Activated naive CD4-positive, alpha-beta T cell treated with anti-CD3 and anti-CD28 coated beads, Interleukin-2, amount 10 ng/mL, durations not matched to agents 7 days and 5 days (primary cell): ENCODE measurements around the gene DYNC2H1.

Experiments used
- CTCF ChIA-PET: fragments of 350-600 bp; sonication (Branson Sonifier 250); formaldehyde crosslinking; loops from one replicate; lab custom pipeline; 2021; ENCODE audit warnings: antibody characterized with exemption; lab: Charles Lee
- DNase-seq: peaks from one replicate; pipeline ENCODE4 v3.0.0-alpha.2; 2020
- H3K27ac Mint-ChIP-seq: one replicate; pipeline ENCODE4 v1.8.0; 2021; ENCODE audit warnings: mild to moderate bottlenecking, moderate library complexity, mixed read lengths
- H3K27me3 Mint-ChIP-seq: one replicate; pipeline ENCODE4 v1.8.0; 2021; ENCODE audit warnings: mild to moderate bottlenecking, mixed read lengths
- H3K36me3 Mint-ChIP-seq: one replicate; pipeline ENCODE4 v1.8.0; 2021; ENCODE audit warnings: mixed read lengths
- H3K4me1 Mint-ChIP-seq: one replicate; pipeline ENCODE4 v1.8.0; 2021; ENCODE audit warnings: mixed read lengths
- H3K4me3 Mint-ChIP-seq: one replicate; pipeline ENCODE4 v1.8.0; 2021; ENCODE audit warnings: mild to moderate bottlenecking, moderate library complexity, mixed read lengths
- H3K9me3 Mint-ChIP-seq: one replicate; pipeline ENCODE4 v1.8.0; 2021; ENCODE audit warnings: mixed read lengths

DYNC2H1 gene

GRCh38 chr11:103491777-103492176 lies 382.6 kb downstream of the DYNC2H1 start:
- no peaks in the 10 kb centered on the region for H3K36me3 Mint-ChIP-seq
- DNase-seq = no peak
- no peaks in the 10 kb centered on the region for H3K9me3 Mint-ChIP-seq
- CTCF ChIA-PET = no interaction called here
- no peak overlapping the region for H3K27ac Mint-ChIP-seq
- H3K4me1 Mint-ChIP-seq = no peaks in the 10 kb centered on the region
- H3K27me3 Mint-ChIP-seq = no peaks in the 10 kb centered on the region
- no peak overlapping the region for H3K4me3 Mint-ChIP-seq

GRCh38 chr11:103494491-103494890 lies 385.3 kb downstream of the DYNC2H1 start:
- H3K4me3 Mint-ChIP-seq = no peak overlapping the region
- CTCF ChIA-PET = no interaction called here
- no peak for DNase-seq
- H3K36me3 Mint-ChIP-seq = no peaks in the 10 kb centered on the region
- H3K4me1 Mint-ChIP-seq = no peaks in the 10 kb centered on the region
- no peaks in the 10 kb centered on the region for H3K27me3 Mint-ChIP-seq
- no peaks in the 10 kb centered on the region for H3K9me3 Mint-ChIP-seq
- H3K27ac Mint-ChIP-seq = no peak overlapping the region

GRCh38 chr11:103497268-103497667 lies 388.0 kb downstream of the DYNC2H1 start:
- H3K4me1 Mint-ChIP-seq = no peaks in the 10 kb centered on the region
- CTCF ChIA-PET = no interaction called here

GRCh38 chr11:103499710-103500340 lies 390.6 kb downstream of the DYNC2H1 start:
- Mint-ChIP-seq H3K4me1 (no peaks in the 10 kb centered on the region), H3K27ac (no peak overlapping the region), H3K27me3 (no peaks in the 10 kb centered on the region), H3K36me3 (no peaks in the 10 kb centered on the region), H3K9me3 (no peaks in the 10 kb centered on the region), H3K4me3 (no peak overlapping the region)
- no peak for DNase-seq
- CTCF ChIA-PET = no interaction called here

More at GRCh38 chr11:103497268-103497667, 388.0 kb downstream of the DYNC2H1 start:
- Mint-ChIP-seq H3K27ac (no peak overlapping the region), H3K9me3 (no peaks in the 10 kb centered on the region), H3K36me3 (no peaks in the 10 kb centered on the region), H3K27me3 (no peaks in the 10 kb centered on the region), H3K4me3 (no peak overlapping the region)
- no peak for DNase-seq

GRCh38 chr11:103515283-103515682 lies 406.1 kb downstream of the DYNC2H1 start:
- CTCF ChIA-PET = no interaction called here

GRCh38 chr11:103520792-103521191 lies 411.6 kb downstream of the DYNC2H1 start:
- no peak for DNase-seq
- no peak overlapping the region for H3K4me3 Mint-ChIP-seq
- no peaks in the 10 kb centered on the region for H3K36me3 Mint-ChIP-seq
- H3K27ac Mint-ChIP-seq = no peak overlapping the region
- no peaks in the 10 kb centered on the region for H3K9me3 Mint-ChIP-seq
- CTCF ChIA-PET = no interaction called here
- no peaks in the 10 kb centered on the region for H3K27me3 Mint-ChIP-seq
- H3K4me1 Mint-ChIP-seq = no peaks in the 10 kb centered on the region

More at GRCh38 chr11:103515283-103515682, 406.1 kb downstream of the DYNC2H1 start:
- Mint-ChIP-seq H3K36me3 (no peaks in the 10 kb centered on the region), H3K4me3 (no peak overlapping the region), H3K27ac (no peak overlapping the region), H3K9me3 (no peaks in the 10 kb centered on the region), H3K27me3 (no peaks in the 10 kb centered on the region), H3K4me1 (no peaks in the 10 kb centered on the region)
- DNase-seq = no peak

GRCh38 chr11:103525069-103525468 lies 415.8 kb downstream of the DYNC2H1 start:
- CTCF ChIA-PET = no interaction called here
- Mint-ChIP-seq H3K27me3 (no peaks in the 10 kb centered on the region), H3K36me3 (no peaks in the 10 kb centered on the region), H3K4me3 (no peak overlapping the region), H3K4me1 (no peaks in the 10 kb centered on the region), H3K9me3 (no peaks in the 10 kb centered on the region), H3K27ac (no peak overlapping the region)
- DNase-seq = no peak

- Mint-ChIP-seq H3K36me3 (no peaks in the 10 kb centered on the region), H3K27ac (no peak overlapping the region), H3K9me3 (no peaks in the 10 kb centered on the region), H3K27me3 (no peaks in the 10 kb centered on the region), H3K4me1 (no peaks in the 10 kb centered on the region), H3K4me3 (no peak overlapping the region)
- no peak for DNase-seq
- CTCF ChIA-PET = no interaction called here
These were observed 418.8 kb downstream of the DYNC2H1 start for GRCh38 chr11:103528046-103528445.

- Mint-ChIP-seq H3K27me3 (no peaks in the 10 kb centered on the region), H3K27ac (no peak overlapping the region), H3K36me3 (no peaks in the 10 kb centered on the region), H3K9me3 (no peaks in the 10 kb centered on the region), H3K4me3 (no peak overlapping the region), H3K4me1 (no peaks in the 10 kb centered on the region)
- CTCF ChIA-PET = interaction anchor here (0.7 kb wide), 1 partner anchor 9 kb away, joined by 4 read pairs; no protein-coding TSS in a partner anchor
- DNase-seq = no peak
These were observed 419.4 kb downstream of the DYNC2H1 start for GRCh38 chr11:103528596-103528995.

GRCh38 chr11:103529181-103529684 lies 420.0 kb downstream of the DYNC2H1 start:
- no peak overlapping the region for H3K27ac Mint-ChIP-seq
- no peaks in the 10 kb centered on the region for H3K4me1 Mint-ChIP-seq
- no peaks in the 10 kb centered on the region for H3K27me3 Mint-ChIP-seq
- no peaks in the 10 kb centered on the region for H3K36me3 Mint-ChIP-seq
- no peaks in the 10 kb centered on the region for H3K9me3 Mint-ChIP-seq
- CTCF ChIA-PET = interaction anchor here (0.7 kb wide), 2 partner anchors 9 to 57 kb away, joined by 4 read pairs; no protein-coding TSS in a partner anchor
- H3K4me3 Mint-ChIP-seq = no peak overlapping the region
- DNase-seq = no peak
